Mesenteric fat pad (tissue), 1 donor: ENCODE data around the gene RERG. TPM values are rescaled to one million over a fixed set of nuclear protein-coding genes. Genes with fewer than 3 reads are reported as not detected.

Source experiments
- total RNA-seq: library from RNA; stranded (reverse); fragmentation: NEBNext Ultra II Directional; extraction: Animal tissue kit (Norgen Biotek cat#: 25700); gene quantifications from one replicate; pipeline ENCODE4 v1.2.1, GENCODE V29; 2021
- donor health status: DM: yes; HTN: yes; CAD: no.

RERG gene
- total RNA-seq, 1 donor from 2014 or later = 15.9 TPM

Other genes starting within 250 kb of the RERG start
- gene PDE6H, start 248.4 kb downstream of the RERG start, total RNA-seq = not detected
- 5.2 TPM for gene PTPRO, start 101.1 kb upstream of the RERG start, total RNA-seq